Spleen (tissue), 11 donors: ENCODE data around the gene ZDHHC21. TPM values are rescaled to one million over a fixed set of nuclear protein-coding genes. Genes with fewer than 3 reads are reported as not detected.

Experiments used
- DNase-seq: peaks from one replicate; pipeline ENCODE4 v3.0.0-alpha.2; 2020
- H3K27ac ChIP-seq, 8 donors: fragments of 200-600 bp; sonication (generic) in 7 of 8; 1 replicate in 4 of 8; 2 replicates in 4 of 8; pipeline versions ENCODE4 v1.5.0 to v1.8.0; 2016 to 2021; ENCODE audit warnings: inconsistent platforms in 4 of 8, mild to moderate bottlenecking in 4 of 8, moderate library complexity in 1 of 8
- H3K27me3 ChIP-seq, 7 donors: fragments of 200-600 bp; sonication (generic) in 6 of 7; replicated peaks in 1 of 7; 1 replicate in 4 of 7; 2 replicates in 3 of 7; pipeline versions ENCODE4 v1.5.0 to v1.8.0; 2016 to 2021; ENCODE audit warnings: inconsistent platforms in 3 of 7, mild to moderate bottlenecking in 1 of 7
- H3K36me3 ChIP-seq, 6 donors: fragments of 200-600 bp; sonication (generic) in 5 of 6; 1 replicate in 4 of 6; 2 replicates in 2 of 6; pipeline versions ENCODE4 v1.5.0 to v1.8.0; 2016 to 2021; ENCODE audit warnings: inconsistent platforms in 2 of 6
- H3K4me1 ChIP-seq, 6 donors: fragments of 200-600 bp; sonication (generic) in 5 of 6; 1 replicate in 3 of 6; 2 replicates in 3 of 6; pipeline versions ENCODE4 v1.5.0 to v1.8.0; 2016 to 2021; ENCODE audit warnings: inconsistent platforms in 3 of 6
- H3K4me3 ChIP-seq, 8 donors: fragments of 200-600 bp; sonication (generic) in 7 of 8; 1 replicate in 4 of 8; 2 replicates in 4 of 8; pipeline versions ENCODE4 v1.5.0 to v1.8.0; 2016 to 2021; ENCODE audit warnings: inconsistent platforms in 4 of 8, mild to moderate bottlenecking in 4 of 8, moderate library complexity in 2 of 8
- H3K9me3 ChIP-seq, 8 donors: fragments of 200-600 bp; sonication (generic) in 7 of 8; 1 replicate in 4 of 8; 2 replicates in 4 of 8; pipeline versions ENCODE4 v1.5.0 to v1.8.0; 2016 to 2021; ENCODE audit warnings: inconsistent platforms in 4 of 8
- POLR2A ChIP-seq, 3 donors: fragments of 450-650 bp; IDR thresholded peaks; one replicate each; pipeline ENCODE4 v1.5.1; 2017; ENCODE audit warnings: antibody characterized with exemption in 3 of 3, mild to moderate bottlenecking in 1 of 3
- POLR2AphosphoS5 ChIP-seq, 3 donors: sonication (generic); formaldehyde crosslinking; IDR thresholded peaks; one replicate each; pipeline ENCODE4 v1.5.1; 2017; ENCODE audit warnings: antibody characterized with exemption in 3 of 3
- WGBS, 5 donors: extraction: QIAGEN DNeasy Blood & Tissue Kit in 3 of 5; methylation state at CpG; one replicate each; pipeline versions ENCODE4 v1.1.5 to v1.1.7; 2013 to 2018; 5-methylcytosine and 5-hydroxymethylcytosine counted together
- intact Hi-C: fragments of 100-400 bp; cut with DNase I; formaldehyde crosslinking; loops from one replicate; pipeline ENCODE4 v1.15.0; 2023; ENCODE audit warnings: low total_unique reads
- polyA plus RNA-seq, 3 donors: library from polyadenylated mRNA; stranded (reverse); fragments of 200-250 nt; gene quantifications; one replicate each; pipeline ENCODE4 v1.2.1, GENCODE V29; 2013
- total RNA-seq, 7 donors: library from RNA; depleted of rRNA in 3 of 7; stranded (reverse); fragments of >200 nt in 3 of 7; fragmentation: NEBNext Ultra II Directional in 4 of 7; extraction: Animal tissue kit (Norgen Biotek cat#: 25700) in 4 of 7; gene quantifications; one replicate each; pipeline versions ENCODE4 v1.1.0 to v1.2.1, GENCODE V29; 2016 to 2021
- TF ChIP-seq, protein P1 (sequence below), 11 experiments: fragments of 200-600 bp in 7 of 11; fragments of 450-650 bp in 4 of 11; sonication (generic) in 4 of 11; IDR thresholded peaks in 8 of 11; conservative IDR thresholded peaks in 3 of 11; 1 replicate in 7 of 11; 2 replicates in 4 of 11; pipeline versions ENCODE4 v1.4.0 to v1.8.0; 2016 to 2021; ENCODE audit warnings: antibody characterized with exemption in 11 of 11, inconsistent platforms in 4 of 11, mild to moderate bottlenecking in 1 of 11
- donor health status: healthy with polysubstance abuse.
- donor health status: DM: no; HTN: no; CAD: no; lungs with moderate emphysema.
- donor health status: DM: no; HTN: no; CAD: no.
- donor health status: Bipolar disorder and iron deficiency.
- donor health status: healthy.
- donor health status: DM: no; HTN: no; CAD: no.
- donor health status: DM: yes; HTN: yes; CAD: no.

The ZDHHC21 gene
- total and polyA plus RNA-seq, 10 donors = 4.9 to 30.7 (median 18.5) TPM

DNA sequence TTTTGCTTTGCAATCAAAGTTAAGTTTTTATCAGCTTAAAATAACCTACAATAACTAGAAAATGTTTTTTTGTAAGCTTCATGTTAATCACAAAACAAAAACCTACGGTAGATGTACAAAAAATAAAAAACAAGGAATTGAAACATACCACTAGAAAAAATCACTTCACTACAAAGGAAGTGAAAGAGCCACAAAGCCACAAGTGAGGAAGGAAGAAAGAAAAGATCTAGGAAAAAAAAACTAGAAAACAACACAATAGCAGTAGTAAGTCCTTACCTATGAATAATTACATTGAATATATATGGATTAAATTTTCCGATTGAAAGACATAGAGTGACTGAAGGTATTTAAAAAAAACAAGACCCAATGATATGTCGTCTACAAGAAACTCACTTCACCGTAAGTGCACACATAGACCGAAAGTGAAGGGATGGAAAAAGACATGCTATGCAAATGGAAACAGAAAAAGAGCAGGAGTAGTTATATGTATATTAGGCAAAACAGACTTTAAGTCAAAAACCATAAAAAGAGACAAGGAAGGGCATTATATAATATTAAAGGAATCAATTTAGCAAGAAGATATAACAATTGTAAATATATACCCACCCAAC, 13.4 kb upstream of the ZDHHC21 start:
- no peak for TF ChIP-seq POLR2A (IDR thresholded peaks at IDR 0.05)
- no peak for TF ChIP-seq POLR2AphosphoS5 (IDR thresholded peaks at IDR 0.05)
- TF ChIP-seq, protein P1, sequence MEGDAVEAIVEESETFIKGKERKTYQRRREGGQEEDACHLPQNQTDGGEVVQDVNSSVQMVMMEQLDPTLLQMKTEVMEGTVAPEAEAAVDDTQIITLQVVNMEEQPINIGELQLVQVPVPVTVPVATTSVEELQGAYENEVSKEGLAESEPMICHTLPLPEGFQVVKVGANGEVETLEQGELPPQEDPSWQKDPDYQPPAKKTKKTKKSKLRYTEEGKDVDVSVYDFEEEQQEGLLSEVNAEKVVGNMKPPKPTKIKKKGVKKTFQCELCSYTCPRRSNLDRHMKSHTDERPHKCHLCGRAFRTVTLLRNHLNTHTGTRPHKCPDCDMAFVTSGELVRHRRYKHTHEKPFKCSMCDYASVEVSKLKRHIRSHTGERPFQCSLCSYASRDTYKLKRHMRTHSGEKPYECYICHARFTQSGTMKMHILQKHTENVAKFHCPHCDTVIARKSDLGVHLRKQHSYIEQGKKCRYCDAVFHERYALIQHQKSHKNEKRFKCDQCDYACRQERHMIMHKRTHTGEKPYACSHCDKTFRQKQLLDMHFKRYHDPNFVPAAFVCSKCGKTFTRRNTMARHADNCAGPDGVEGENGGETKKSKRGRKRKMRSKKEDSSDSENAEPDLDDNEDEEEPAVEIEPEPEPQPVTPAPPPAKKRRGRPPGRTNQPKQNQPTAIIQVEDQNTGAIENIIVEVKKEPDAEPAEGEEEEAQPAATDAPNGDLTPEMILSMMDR (IDR thresholded peaks at IDR 0.05 in 8 of 11, conservative IDR thresholded peaks at IDR 0.05 in 3 of 11) = no peak
- Histone ChIP-seq H3K27ac (no peak overlapping the region), H3K36me3 (no peaks in the 10 kb centered on the region), H3K4me1 (peaks cover 0 to 5% (median 0%) of the 10 kb centered on the region in 6 donors), H3K27me3 (peaks cover 0 to 4% (median 0%) of the 10 kb centered on the region in 7 donors), H3K4me3 (no peak overlapping the region), H3K9me3 (peaks cover 0 to 62% (median 43%) of the 10 kb centered on the region in 8 donors)
- no peak for DNase-seq
- intact Hi-C loops = no loop called here
- WGBS, 5 donors = 64 to 78% (median 73%) methylated on average over 5 of the region's 5 CpGs

DNA sequence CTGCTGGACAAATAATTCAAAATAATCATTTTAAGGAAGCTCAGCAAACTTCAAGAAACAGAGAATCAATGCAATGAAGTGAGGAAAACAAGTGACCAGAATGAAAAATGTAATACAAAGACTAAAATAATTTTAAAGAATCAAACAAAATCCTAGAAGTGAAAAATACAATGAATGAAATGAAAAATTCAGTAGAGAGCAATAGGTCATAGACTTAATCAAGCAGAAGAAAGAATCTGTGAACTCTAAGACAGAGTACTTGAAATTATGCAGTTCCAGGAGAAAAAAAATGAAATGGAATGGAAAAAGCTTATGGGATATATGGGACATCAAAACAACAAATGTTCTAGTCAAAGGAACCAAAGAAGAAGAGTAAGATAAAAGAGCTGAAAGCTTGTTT, 11.8 kb upstream of the ZDHHC21 start:
- intact Hi-C loops = no loop called here
- DNase-seq = no peak
- TF ChIP-seq, protein P1 (IDR thresholded peaks at IDR 0.05 in 8 of 11, conservative IDR thresholded peaks at IDR 0.05 in 3 of 11) = no peak
- TF ChIP-seq POLR2AphosphoS5 (IDR thresholded peaks at IDR 0.05) (no peak), POLR2A (IDR thresholded peaks at IDR 0.05) (no peak)
- no peaks in the 10 kb centered on the region for H3K36me3 ChIP-seq
- no peak overlapping the region for H3K4me3 ChIP-seq
- H3K27me3 ChIP-seq = peaks cover 0 to 4% (median 0%) of the 10 kb centered on the region in 7 donors
- peaks cover 0 to 59% (median 41%) of the 10 kb centered on the region in 8 donors for H3K9me3 ChIP-seq
- H3K4me1 ChIP-seq = peaks cover 0 to 5% (median 0%) of the 10 kb centered on the region in 6 donors
- H3K27ac ChIP-seq = no peak overlapping the region

DNA sequence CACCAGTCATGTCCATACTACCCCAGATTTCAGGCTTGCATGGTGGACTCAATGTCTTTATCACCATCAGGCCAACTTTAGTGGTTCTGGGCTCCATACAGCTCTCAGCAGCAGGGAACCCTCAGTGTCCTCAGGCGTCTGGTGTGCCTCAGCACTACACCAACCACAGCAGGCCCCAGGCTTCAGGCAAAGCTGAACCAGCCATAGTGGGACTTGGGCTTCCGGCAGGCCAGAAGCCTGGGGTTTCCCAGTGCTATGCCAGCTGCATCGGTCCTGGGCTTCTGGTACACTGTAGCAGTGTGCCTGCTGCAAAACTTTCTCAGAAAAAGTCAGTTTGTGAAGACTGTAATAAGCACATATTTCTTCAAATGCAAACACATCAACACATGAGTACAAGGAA, 11.0 kb upstream of the ZDHHC21 start:
- WGBS, 5 donors = 82 to 93% (median 87%) methylated on average over 3 of the region's 3 CpGs
- H3K4me1 ChIP-seq = peaks cover 0 to 5% (median 0%) of the 10 kb centered on the region in 6 donors
- peaks cover 0 to 4% (median 0%) of the 10 kb centered on the region in 7 donors for H3K27me3 ChIP-seq
- no peaks in the 10 kb centered on the region for H3K36me3 ChIP-seq
- H3K4me3 ChIP-seq = no peak overlapping the region
- H3K27ac ChIP-seq = no peak overlapping the region
- peaks cover 0 to 52% (median 38%) of the 10 kb centered on the region in 8 donors for H3K9me3 ChIP-seq
- DNase-seq = peak; percentile 43
- no peak for TF ChIP-seq POLR2A (IDR thresholded peaks at IDR 0.05)
- no peak for TF ChIP-seq POLR2AphosphoS5 (IDR thresholded peaks at IDR 0.05)
- TF ChIP-seq, protein P1 (IDR thresholded peaks at IDR 0.05 in 8 of 11, conservative IDR thresholded peaks at IDR 0.05 in 3 of 11) = no peak
- intact Hi-C loops = no loop called here

DNA sequence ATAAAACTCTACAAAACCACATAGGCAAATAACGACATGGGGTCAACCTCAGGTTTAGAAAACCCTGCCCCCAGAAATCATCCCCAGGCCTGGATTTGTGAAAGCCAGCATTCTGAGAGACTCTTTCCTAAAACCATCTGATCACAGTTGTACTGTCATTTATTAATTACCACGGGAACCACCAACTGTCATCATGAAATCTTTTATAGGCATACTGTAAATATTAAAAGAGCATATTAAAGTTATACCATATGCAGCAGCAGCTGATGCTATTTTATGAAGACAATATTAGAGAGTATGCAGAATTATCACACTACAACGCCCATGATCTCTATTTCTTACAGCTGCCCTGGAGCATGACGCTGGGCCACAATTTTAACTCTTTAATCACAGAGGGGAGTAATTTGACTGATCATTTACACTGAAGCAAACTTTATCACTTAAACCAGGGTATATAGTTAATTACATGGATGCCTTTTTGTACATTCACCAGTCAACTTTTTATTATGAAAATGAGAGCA, 9.0 kb upstream of the ZDHHC21 start:
- Histone ChIP-seq H3K9me3 (peaks cover 0 to 40% (median 35%) of the 10 kb centered on the region in 8 donors), H3K36me3 (no peaks in the 10 kb centered on the region), H3K27me3 (peaks cover 0 to 4% (median 0%) of the 10 kb centered on the region in 7 donors), H3K4me3 (no peak overlapping the region), H3K4me1 (peaks cover 0 to 5% (median 0%) of the 10 kb centered on the region in 6 donors), H3K27ac (no peak overlapping the region)
- WGBS, 5 donors = 66 to 83% (median 74%) methylated on average over 4 of the region's 4 CpGs
- TF ChIP-seq POLR2A (IDR thresholded peaks at IDR 0.05) = no peak
- TF ChIP-seq, protein P1 (IDR thresholded peaks at IDR 0.05 in 8 of 11, conservative IDR thresholded peaks at IDR 0.05 in 3 of 11) = no peak
- no peak for TF ChIP-seq POLR2AphosphoS5 (IDR thresholded peaks at IDR 0.05)
- no peak for DNase-seq
- intact Hi-C loops = no loop called here
